ENCODE results near the gene EPS8L2. TPM values are rescaled to one million over a fixed set of nuclear protein-coding genes. Genes with fewer than 3 reads are reported as not detected.

Gene EPS8L2
- total and polyA plus RNA-seq, 2 of the 4 experiments (the other 2 are of a cell fraction): 17.2 to 39.4 TPM

DNA sequence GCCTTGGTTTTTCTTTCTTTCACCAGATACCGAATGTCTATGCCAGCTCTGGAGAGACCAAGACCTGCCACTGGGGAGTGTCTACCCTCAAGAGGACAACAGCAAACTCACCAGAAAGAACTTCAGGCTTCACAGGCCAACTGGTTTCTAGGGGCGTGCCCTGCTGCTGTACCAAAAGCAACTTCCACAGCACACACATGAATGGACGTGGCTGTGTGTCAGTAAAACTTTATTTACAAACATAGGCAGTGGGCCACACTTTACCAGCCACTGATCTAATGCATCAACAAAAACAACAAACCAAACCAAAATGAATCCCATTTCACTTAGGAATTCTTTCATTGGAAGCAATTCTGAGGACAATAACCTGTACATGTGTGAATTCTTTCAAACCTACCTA, 27.7 kb upstream of the EPS8L2 start:
- no peak overlapping the region for H3K23ac ChIP-seq (ENCODE audit: low read depth, low read length)
- ATAC-seq (ENCODE audit: low read depth) (no peak), DNase-seq (no peak)
- no peak overlapping the region for H2AFZ ChIP-seq (replicated peaks; ENCODE audit: low read length, poor library complexity)
- no peak overlapping the region for H3K56ac ChIP-seq (ENCODE audit: extremely low read depth, insufficient read depth, low read length)
- no peak overlapping the region for H3K4me2 ChIP-seq (ENCODE audit: low read depth, low read length)
- no peaks in the 10 kb centered on the region; a peak in 2 of 4 replicates for H3K79me1 ChIP-seq (ENCODE audit: low read depth in 1 of 2, low read length in 2 of 2)
- H2BK120ac ChIP-seq (ENCODE audit: low read depth, low read length): no peak overlapping the region
- no TSS peak for BruUV-seq (replicated peaks)
- H3K27ac ChIP-seq (ENCODE audit: insufficient read depth, low read length): no peak overlapping the region
- no peak overlapping the region for H3K4ac ChIP-seq (ENCODE audit: low read depth, low read length)
- intact Hi-C loops (cut with micrococcal nuclease) (no loop called here), in situ Hi-C loops (cut with MboI; ENCODE audit: low sequenced_read_pairs) (no loop called here), dilution Hi-C loops (cut with HindIII; ENCODE audit: low sequenced_read_pairs, unreplicated experiment) (no loop called here)
- H4K5ac ChIP-seq (ENCODE audit: low read depth, low read length): no peak overlapping the region
- no peak overlapping the region for H4K91ac ChIP-seq (ENCODE audit: insufficient read depth, low read depth, low read length)
- H2AK5ac ChIP-seq (ENCODE audit: low read depth, low read length): no peak overlapping the region
- no peak overlapping the region for H3K18ac ChIP-seq (ENCODE audit: low read depth, low read length)
- ChIA-PET POLR2A (ENCODE audit: unreplicated experiment) (interaction anchor here (0.6 kb wide), 1 partner anchor 9 kb away, joined by 5 read pairs; no protein-coding TSS in a partner anchor), CTCF (no interaction called here)
- no peak overlapping the region for H2BK15ac ChIP-seq (ENCODE audit: low read depth, low read length)
- no peaks in the 10 kb centered on the region; the same call in 1 of the 2 replicates for H4K20me1 ChIP-seq (ENCODE audit: insufficient read depth, low read length)
- peaks cover 52% of the 10 kb centered on the region for H3K36me3 ChIP-seq (ENCODE audit: control insufficient read depth, insufficient read depth, low read length)
- no peak overlapping the region for H3K9ac ChIP-seq (ENCODE audit: low read depth, low read length)
- H2BK20ac ChIP-seq (ENCODE audit: low read depth, low read length): no peak overlapping the region
- WGBS, 2 experiments (ENCODE audit: extremely low coverage in 2 of 2, insufficient read length in 1 of 2): 100% methylated on average over 2 of the region's 3 CpGs; no CpG with 5 or more reads in 1 of the 2 experiments
- H3K4me3 ChIP-seq (ENCODE audit: insufficient read depth, low read depth, low read length): no peak overlapping the region
- H2AK9ac ChIP-seq (replicated peaks; ENCODE audit: low read depth, low read length, poor library complexity): no peak overlapping the region
- H3K27me3 ChIP-seq (ENCODE audit: control insufficient read depth, insufficient read depth, low read length): no peaks in the 10 kb centered on the region
- no peak overlapping the region for H2BK5ac ChIP-seq (ENCODE audit: low read depth, low read length, poor library complexity, severe bottlenecking)
- TF ChIP-seq SMC3 (IDR thresholded peaks at IDR 0.05; ENCODE audit: low read depth, low read length) (no peak), NFE2L2 (IDR thresholded peaks at IDR 0.05; ENCODE audit: low read depth, low read length) (no peak), CEBPB (IDR thresholded peaks at IDR 0.05; ENCODE audit: low read depth, low read length) (no peak), CTCF (conservative IDR thresholded peaks at IDR 0.05; ENCODE audit: low read depth, low read length) (no peak), RCOR1 (IDR thresholded peaks at IDR 0.05; ENCODE audit: insufficient replicate concordance, low read length) (no peak), MAZ (IDR thresholded peaks at IDR 0.05; ENCODE audit: borderline replicate concordance, low read depth, low read length) (no peak), CHD1 (IDR thresholded peaks at IDR 0.05; ENCODE audit: low read depth, low read length) (no peak)
- TF ChIP-seq, protein P1, sequence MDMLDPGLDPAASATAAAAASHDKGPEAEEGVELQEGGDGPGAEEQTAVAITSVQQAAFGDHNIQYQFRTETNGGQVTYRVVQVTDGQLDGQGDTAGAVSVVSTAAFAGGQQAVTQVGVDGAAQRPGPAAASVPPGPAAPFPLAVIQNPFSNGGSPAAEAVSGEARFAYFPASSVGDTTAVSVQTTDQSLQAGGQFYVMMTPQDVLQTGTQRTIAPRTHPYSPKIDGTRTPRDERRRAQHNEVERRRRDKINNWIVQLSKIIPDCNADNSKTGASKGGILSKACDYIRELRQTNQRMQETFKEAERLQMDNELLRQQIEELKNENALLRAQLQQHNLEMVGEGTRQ (IDR thresholded peaks at IDR 0.05; ENCODE audit: low read depth, low read length): no peak
- H4K8ac ChIP-seq (ENCODE audit: low read depth in 2 of 2, low read length in 2 of 2): no peak overlapping the region
- no peaks in the 10 kb centered on the region for H3K4me1 ChIP-seq (ENCODE audit: control insufficient read depth, insufficient read depth, low read length)
- H3K9me3 ChIP-seq (ENCODE audit: control insufficient read depth, insufficient read depth, low read length): no peaks in the 10 kb centered on the region
- H3K14ac ChIP-seq (replicated peaks; ENCODE audit: low read depth, low read length): no peak overlapping the region
- H3K9me1 ChIP-seq (ENCODE audit: insufficient read depth, low read length): no peaks in the 10 kb centered on the region
